HepG2 (cell line): ENCODE measurements around the gene DCLK1. TPM values are rescaled to one million over a fixed set of nuclear protein-coding genes. Genes with fewer than 3 reads are reported as not detected.

ENCODE experiments used
- ATAC-seq: fragments of 200-7000 bp; cut with Tn5 transposase; 3 replicates; pipeline ENCODE4 v1.9.1; 2020; ENCODE audit warnings: mild to moderate bottlenecking, moderate library complexity
- BruUV-seq: library from RNA; stranded (reverse); fragments of 400-500 nt; replicated peaks from 2 replicates; lab custom pipeline; 2021; lab: Mats Ljungman, UMichigan
- CTCF ChIA-PET: fragments of 300-600 bp; formaldehyde crosslinking; extraction: SDS; loops from one replicate; lab custom pipeline; 2021; ENCODE audit warnings: low total read pairs, inconsistent platforms, low intra/inter-chr PET ratio; lab: Yijun Ruan, JAX
- POLR2A ChIA-PET: fragments of 350-600 bp; sonication (Branson Sonifier 250); formaldehyde crosslinking; loops from one replicate; lab custom pipeline; 2020; ENCODE audit warnings: antibody characterized with exemption, inconsistent platforms; lab: Yijun Ruan, JAX
- DNase-seq: peaks from one replicate; pipeline ENCODE4 v3.0.0-alpha.2; 2015; ENCODE audit warnings: low spot score
- FAIRE-seq: peaks from 3 replicates; lab custom pipeline; 2011; peaks lifted over from hg19 to GRCh38; lab: Jason Lieb, UNC
- H2AFZ ChIP-seq: one replicate; pipeline ENCODE4 v1.6.1; 2011; ENCODE audit warnings: low read length, inconsistent platforms
- H3K27ac ChIP-seq: fragments of 300-600 bp; 3 replicates; pipeline ENCODE4 v1.8.0; 2011; ENCODE audit warnings: mixed run types, mild to moderate bottlenecking, mixed read lengths, low read length, inconsistent platforms; ENCODE audit not compliant: insufficient read depth; ENCODE audit errors: extremely low read length
- H3K27me3 ChIP-seq, 2 experiments: fragments of 200-600 bp in 1 of 2; 2 replicates in 1 of 2; 3 replicates in 1 of 2; pipeline versions ENCODE4 v1.6.0 to v1.8.0; 2011; ENCODE audit warnings: low read length in 2 of 2, mild to moderate bottlenecking in 2 of 2, moderate library complexity in 2 of 2, inconsistent platforms in 1 of 2; ENCODE audit not compliant: insufficient read depth in 2 of 2, control insufficient read depth in 1 of 2
- H3K36me3 ChIP-seq, 2 experiments: fragments of 200-600 bp in 1 of 2; replicated peaks in 1 of 2; 2 replicates in 1 of 2; 3 replicates in 1 of 2; pipeline versions ENCODE4 v1.5.1 to v1.8.0; 2011; ENCODE audit warnings: low read length in 2 of 2, inconsistent platforms in 1 of 2; ENCODE audit not compliant: insufficient read depth in 2 of 2, control insufficient read depth in 1 of 2
- H3K4me1 ChIP-seq: 2 replicates; pipeline ENCODE4 v1.5.1; 2012; ENCODE audit warnings: low read length, inconsistent platforms; ENCODE audit not compliant: insufficient read depth
- H3K4me2 ChIP-seq: 2 replicates; pipeline ENCODE4 v1.6.0; 2011; ENCODE audit warnings: low read depth, low read length, inconsistent platforms
- H3K4me3 ChIP-seq, 3 experiments: fragments of 200-600 bp in 1 of 3; sonication (generic), shearing (Covaris generic) in 1 of 3; replicated peaks in 1 of 3; 2 replicates each; pipeline ENCODE4 v1.5.1; 2011 to 2016; ENCODE audit warnings: low read length in 3 of 3, inconsistent platforms in 2 of 3, low read depth in 2 of 3, mild to moderate bottlenecking in 2 of 3, control low read depth in 1 of 3, mixed read lengths in 1 of 3; ENCODE audit not compliant: insufficient read depth in 1 of 3
- H3K79me2 ChIP-seq: one replicate; pipeline ENCODE4 v1.6.1; 2011; ENCODE audit warnings: low read length, inconsistent platforms; ENCODE audit not compliant: insufficient read depth
- H3K9ac ChIP-seq: 2 replicates; pipeline ENCODE4 v1.6.0; 2011; ENCODE audit warnings: mild to moderate bottlenecking, low read depth, low read length, inconsistent platforms; ENCODE audit not compliant: insufficient read depth
- H3K9me3 ChIP-seq: 2 replicates; pipeline ENCODE4 v1.5.1; 2012; ENCODE audit warnings: mild to moderate bottlenecking, low read length
- H4K20me1 ChIP-seq: 2 replicates; pipeline ENCODE4 v1.6.0; 2011; ENCODE audit warnings: inconsistent platforms, mild to moderate bottlenecking, low read length, moderate library complexity; ENCODE audit not compliant: insufficient read depth
- ATF1 ChIP-seq: IDR thresholded peaks from 2 replicates; pipeline ENCODE4 v1.6.1; 2016; ENCODE audit warnings: mild to moderate bottlenecking, control low read depth
- ELF4 ChIP-seq: sonication (generic); formaldehyde crosslinking; IDR thresholded peaks from 2 replicates; pipeline ENCODE4 v1.5.0; 2020; ENCODE audit warnings: missing genetic modification reagents, mild to moderate bottlenecking, moderate library complexity, borderline replicate concordance
- HOXA9 ChIP-seq: sonication (generic); formaldehyde crosslinking; IDR thresholded peaks from 2 replicates; pipeline ENCODE4 v1.8.1; 2022; ENCODE audit warnings: missing genetic modification reagents, mild to moderate bottlenecking, moderate library complexity, borderline replicate concordance
- JUN ChIP-seq: sonication (generic); formaldehyde crosslinking; IDR thresholded peaks from 2 replicates; pipeline ENCODE4 v1.4.0; 2020; ENCODE audit warnings: mild to moderate bottlenecking, missing genetic modification reagents
- MAFG ChIP-seq: sonication (generic); formaldehyde crosslinking; IDR thresholded peaks from 2 replicates; pipeline ENCODE4 v1.5.1; 2020; ENCODE audit warnings: mild to moderate bottlenecking, missing genetic modification reagents
- MTA3 ChIP-seq: sonication (generic); formaldehyde crosslinking; IDR thresholded peaks from 2 replicates; pipeline ENCODE4 v1.4.0; 2020; ENCODE audit warnings: missing genetic modification reagents
- MXI1 ChIP-seq: IDR thresholded peaks from 3 replicates; pipeline ENCODE4 v1.6.1; 2012; ENCODE audit warnings: low read depth, low read length, inconsistent platforms, borderline replicate concordance
- PCBP2 ChIP-seq: fragments of 200-400 bp; formaldehyde crosslinking; optimal IDR thresholded peaks from 2 replicates; pipeline ENCODE3; 2018; ENCODE audit warnings: low read length, low read depth; ENCODE audit not compliant: poor library complexity, severe bottlenecking
- PRPF4 ChIP-seq: fragments of 200-400 bp; formaldehyde crosslinking; IDR thresholded peaks from 2 replicates; pipeline ENCODE4 v1.6.1; 2016; ENCODE audit warnings: low read length, low read depth; ENCODE audit not compliant: poor library complexity, severe bottlenecking
- RNF2 ChIP-seq: fragments of 450-650 bp; conservative IDR thresholded peaks from 2 replicates; pipeline ENCODE4 v1.6.1; 2016; ENCODE audit warnings: low read depth
- SIN3A ChIP-seq: IDR thresholded peaks from 2 replicates; pipeline ENCODE4 v1.6.1; 2011; ENCODE audit warnings: low read depth, mild to moderate bottlenecking, control low read depth, low read length, borderline replicate concordance
- SOX5 ChIP-seq: IDR thresholded peaks from 2 replicates; pipeline ENCODE4 v1.6.1; 2016; ENCODE audit warnings: borderline replicate concordance
- ZNF713 ChIP-seq: sonication (generic); formaldehyde crosslinking; IDR thresholded peaks from 2 replicates; pipeline ENCODE4 v1.4.0; 2020; ENCODE audit warnings: mild to moderate bottlenecking, missing genetic modification reagents
- ZNF781 ChIP-seq: sonication (generic); formaldehyde crosslinking; IDR thresholded peaks from 2 replicates; pipeline ENCODE4 v1.5.1; 2020; ENCODE audit warnings: borderline replicate concordance, mild to moderate bottlenecking, missing genetic modification reagents; ENCODE audit errors: not compliant biosample characterization
- WGBS: methylation state at CpG from one replicate; pipeline ENCODE4 v1.1.6; 2017; ENCODE audit warnings: low lambda C conversion rate; 5-methylcytosine and 5-hydroxymethylcytosine counted together
- in situ Hi-C: cut with HindIII; loops from 2 replicates; pipeline ENCODE4 v1.10.0; 2017; ENCODE audit warnings: low pct_unique_long_range_greater_than_20kb; ENCODE audit not compliant: extremely low pct_ligation_motif_present
- intact Hi-C: fragments of 100-400 bp; cut with micrococcal nuclease; formaldehyde crosslinking; loops from one replicate; pipeline ENCODE4 v1.10.0; 2022; ENCODE audit not compliant: unreplicated experiment
- polyA plus RNA-seq, 8 experiments: library from polyadenylated mRNA; depleted of rRNA in 3 of 8; stranded (reverse) in 7 of 8; unstranded in 1 of 8; fragments of >200 nt; fragmentation: Illumina TruSeq in 4 of 8; extraction: Trizol in 4 of 8; gene quantifications; 2 replicates each; pipeline versions ENCODE4 v1.2.1 to v1.2.3, GENCODE V29; 2011 to 2016; ENCODE audit warnings: low read depth in 4 of 8, missing spikeins in 1 of 8, mixed read lengths in 1 of 8; ENCODE audit not compliant: insufficient read depth in 1 of 8
- total RNA-seq, 5 experiments: library from RNA; depleted of rRNA; stranded (reverse); fragments of >200 nt; fragmentation: Illumina TruSeq; extraction: Trizol; gene quantifications; 2 replicates each; pipeline ENCODE4 v1.2.3, GENCODE V29; 2016; ENCODE audit warnings: low read depth in 1 of 5
- TF ChIP-seq, protein P1 (sequence below): sonication (generic); formaldehyde crosslinking; IDR thresholded peaks from 2 replicates; pipeline ENCODE4 v1.8.0; 2022; ENCODE audit warnings: missing genetic modification reagents, mild to moderate bottlenecking, moderate library complexity, borderline replicate concordance
- TF ChIP-seq, protein P2 (sequence below): sonication (generic); formaldehyde crosslinking; IDR thresholded peaks from 2 replicates; pipeline ENCODE4 v1.5.0; 2020; ENCODE audit warnings: missing genetic modification reagents
- TF ChIP-seq, protein P3 (sequence below): sonication (generic); formaldehyde crosslinking; IDR thresholded peaks from 2 replicates; pipeline ENCODE4 v1.4.0; 2020; ENCODE audit warnings: mild to moderate bottlenecking, missing genetic modification reagents

Gene DCLK1
- total and polyA plus RNA-seq, 2 of the 13 experiments (the other 11 are each of a cell fraction or from before 2014, with no cell fraction given), result not detected

DNA sequence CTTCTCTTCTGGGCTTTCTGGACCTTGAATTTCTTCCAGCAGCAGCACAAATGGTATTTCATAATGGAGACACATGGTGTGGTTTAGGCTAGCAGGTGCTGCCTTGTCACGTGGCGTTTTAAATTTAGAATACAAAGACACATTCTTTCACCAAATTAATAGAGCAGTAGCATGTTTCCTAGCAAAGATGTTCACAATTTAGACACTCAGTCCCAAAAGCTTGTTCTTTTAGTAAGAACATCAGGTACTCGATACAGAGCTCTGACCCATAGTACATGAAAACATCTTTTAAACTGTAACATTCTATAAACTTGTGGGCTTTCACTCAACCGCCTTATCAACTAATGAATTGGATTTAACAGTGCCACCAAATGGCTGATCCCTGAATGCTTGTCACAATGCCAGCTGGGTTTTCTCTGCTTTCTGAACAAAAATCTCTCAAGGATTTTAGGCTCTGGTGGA is 290.1 kb downstream of the DCLK1 start:
- BruUV-seq, result no TSS peak
- FAIRE-seq (no peak), ATAC-seq (no peak), DNase-seq (no peak)
- Histone ChIP-seq H3K9me3 (no peaks in the 10 kb centered on the region), H3K27ac (no peak overlapping the region), H3K27me3 (no peaks in the 10 kb centered on the region), H2AFZ (no peak overlapping the region), H3K4me2 (no peak overlapping the region), H3K79me2 (no peaks in the 10 kb centered on the region), H3K4me1 (no peaks in the 10 kb centered on the region), H3K36me3 (no peaks in the 10 kb centered on the region), H3K4me3 (no peak overlapping the region), H3K9ac (no peak overlapping the region), H4K20me1 (no peaks in the 10 kb centered on the region)
- ChIA-PET CTCF (no interaction called here), POLR2A (no interaction called here)
- WGBS, result 15% methylated on average over 4 of the region's 4 CpGs
- intact Hi-C loops (no loop called here), in situ Hi-C loops (no loop called here)
- TF ChIP-seq, protein P1, sequence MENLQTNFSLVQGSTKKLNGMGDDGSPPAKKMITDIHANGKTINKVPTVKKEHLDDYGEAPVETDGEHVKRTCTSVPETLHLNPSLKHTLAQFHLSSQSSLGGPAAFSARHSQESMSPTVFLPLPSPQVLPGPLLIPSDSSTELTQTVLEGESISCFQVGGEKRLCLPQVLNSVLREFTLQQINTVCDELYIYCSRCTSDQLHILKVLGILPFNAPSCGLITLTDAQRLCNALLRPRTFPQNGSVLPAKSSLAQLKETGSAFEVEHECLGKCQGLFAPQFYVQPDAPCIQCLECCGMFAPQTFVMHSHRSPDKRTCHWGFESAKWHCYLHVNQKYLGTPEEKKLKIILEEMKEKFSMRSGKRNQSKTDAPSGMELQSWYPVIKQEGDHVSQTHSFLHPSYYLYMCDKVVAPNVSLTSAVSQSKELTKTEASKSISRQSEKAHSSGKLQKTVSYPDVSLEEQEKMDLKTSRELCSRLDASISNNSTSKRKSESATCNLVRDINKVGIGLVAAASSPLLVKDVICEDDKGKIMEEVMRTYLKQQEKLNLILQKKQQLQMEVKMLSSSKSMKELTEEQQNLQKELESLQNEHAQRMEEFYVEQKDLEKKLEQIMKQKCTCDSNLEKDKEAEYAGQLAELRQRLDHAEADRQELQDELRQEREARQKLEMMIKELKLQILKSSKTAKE, result no peak
- TF ChIP-seq SIN3A (no peak), JUN (CRISPR knock-in tag) (no peak), ELF4 (no peak), MTA3 (no peak), ZNF713 (CRISPR knock-in tag) (no peak), HOXA9 (CRISPR knock-in tag) (no peak)

DNA sequence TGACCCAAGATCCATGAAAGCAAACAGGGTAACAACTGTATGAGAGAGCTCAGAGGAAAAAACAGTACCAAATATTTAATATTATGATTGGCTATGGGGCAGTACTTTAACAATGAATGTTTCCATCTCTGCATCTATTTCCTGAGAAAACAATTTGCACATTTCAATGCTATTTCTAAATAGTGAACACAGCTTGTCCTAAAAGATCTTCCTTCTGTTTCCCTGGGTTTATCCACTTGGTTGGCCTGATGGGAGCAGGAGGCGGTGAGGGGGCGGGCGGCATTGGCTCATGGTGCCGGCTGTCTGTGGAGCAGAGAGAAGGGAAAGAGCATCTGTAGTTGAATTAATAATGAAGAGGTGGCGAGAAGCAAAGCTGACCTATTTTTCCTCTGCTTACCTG is 291.4 kb downstream of the DCLK1 start:
- ATAC-seq (no peak), FAIRE-seq (no peak), DNase-seq (no peak)
- WGBS, result 26% methylated on average over 5 of the region's 5 CpGs
- no peak overlapping the region for H3K4me2 ChIP-seq
- H3K9me3 ChIP-seq, result no peaks in the 10 kb centered on the region
- H2AFZ ChIP-seq, result no peak overlapping the region
- H3K79me2 ChIP-seq, result no peaks in the 10 kb centered on the region
- H3K4me3 ChIP-seq, result no peak overlapping the region
- ChIA-PET CTCF (no interaction called here), POLR2A (no interaction called here)
- H3K27ac ChIP-seq, result no peak overlapping the region
- no peaks in the 10 kb centered on the region for H3K36me3 ChIP-seq
- peaks cover 0 to 3% of the 10 kb centered on the region in 2 experiments; a peak in 2 of 5 replicates for H3K27me3 ChIP-seq
- in situ Hi-C loops (no loop called here), intact Hi-C loops (no loop called here)
- BruUV-seq, result no TSS peak
- H3K9ac ChIP-seq, result no peak overlapping the region
- no peaks in the 10 kb centered on the region for H3K4me1 ChIP-seq
- H4K20me1 ChIP-seq, result no peaks in the 10 kb centered on the region
- TF ChIP-seq, protein P2, sequence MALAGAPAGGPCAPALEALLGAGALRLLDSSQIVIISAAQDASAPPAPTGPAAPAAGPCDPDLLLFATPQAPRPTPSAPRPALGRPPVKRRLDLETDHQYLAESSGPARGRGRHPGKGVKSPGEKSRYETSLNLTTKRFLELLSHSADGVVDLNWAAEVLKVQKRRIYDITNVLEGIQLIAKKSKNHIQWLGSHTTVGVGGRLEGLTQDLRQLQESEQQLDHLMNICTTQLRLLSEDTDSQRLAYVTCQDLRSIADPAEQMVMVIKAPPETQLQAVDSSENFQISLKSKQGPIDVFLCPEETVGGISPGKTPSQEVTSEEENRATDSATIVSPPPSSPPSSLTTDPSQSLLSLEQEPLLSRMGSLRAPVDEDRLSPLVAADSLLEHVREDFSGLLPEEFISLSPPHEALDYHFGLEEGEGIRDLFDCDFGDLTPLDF (CRISPR knock-in tag), result no peak
- TF ChIP-seq ZNF781 (CRISPR knock-in tag), result no peak
- TF ChIP-seq SOX5, result no peak
- no peak for TF ChIP-seq PRPF4
- TF ChIP-seq RNF2, result no peak
- TF ChIP-seq PCBP2, result no peak
- no peak for TF ChIP-seq ATF1 (CRISPR knock-in tag)
- no peak for TF ChIP-seq MAFG (CRISPR knock-in tag)
- no peak for TF ChIP-seq HOXA9 (CRISPR knock-in tag)
- TF ChIP-seq, protein P3, sequence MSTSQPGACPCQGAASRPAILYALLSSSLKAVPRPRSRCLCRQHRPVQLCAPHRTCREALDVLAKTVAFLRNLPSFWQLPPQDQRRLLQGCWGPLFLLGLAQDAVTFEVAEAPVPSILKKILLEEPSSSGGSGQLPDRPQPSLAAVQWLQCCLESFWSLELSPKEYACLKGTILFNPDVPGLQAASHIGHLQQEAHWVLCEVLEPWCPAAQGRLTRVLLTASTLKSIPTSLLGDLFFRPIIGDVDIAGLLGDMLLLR (CRISPR knock-in tag), result no peak
- TF ChIP-seq MXI1, result no peak
